Keratinocyte (primary cell): ENCODE data around the gene MGLL.

ENCODE experiments used
- EZH2 ChIP-seq: IDR thresholded peaks from one replicate; pipeline ENCODE4 v1.6.1; 2012; ENCODE audit warnings: inconsistent platforms, mild to moderate bottlenecking, low read length, moderate library complexity
- TF ChIP-seq, protein P1 (sequence below), 3 experiments: IDR thresholded peaks in 1 of 3; conservative IDR thresholded peaks in 1 of 3; optimal IDR thresholded peaks in 1 of 3; 2 replicates in 2 of 3; 3 replicates in 1 of 3; pipeline versions ENCODE3 to v1.5.1; 2011; ENCODE audit warnings: low read length in 3 of 3, mild to moderate bottlenecking in 3 of 3, moderate library complexity in 2 of 3, control low read depth in 1 of 3, inconsistent platforms in 1 of 3; ENCODE audit not compliant: insufficient read depth in 2 of 3; ENCODE audit errors: extremely low read depth in 1 of 3

DNA sequence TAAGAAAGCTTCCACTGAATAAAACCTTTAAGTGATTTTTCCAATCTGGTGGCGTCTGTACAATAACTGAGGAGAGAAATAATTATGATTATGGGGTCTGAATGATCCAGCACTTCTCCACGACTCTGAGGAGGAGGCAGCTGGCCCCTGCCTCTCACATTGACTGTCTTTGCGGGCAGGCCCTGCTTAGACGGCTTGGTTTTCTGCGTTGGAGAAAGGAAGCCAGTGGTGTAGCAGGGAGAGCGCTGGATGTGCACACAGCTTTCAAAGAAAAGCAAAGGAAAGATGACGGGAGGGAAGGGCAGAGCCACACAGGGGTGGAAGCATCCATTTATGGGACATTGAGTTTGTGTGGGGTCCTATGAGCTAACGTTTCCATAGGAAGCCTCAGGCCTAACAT, 62.5 kb downstream of the MGLL start:
- TF ChIP-seq, protein P1, sequence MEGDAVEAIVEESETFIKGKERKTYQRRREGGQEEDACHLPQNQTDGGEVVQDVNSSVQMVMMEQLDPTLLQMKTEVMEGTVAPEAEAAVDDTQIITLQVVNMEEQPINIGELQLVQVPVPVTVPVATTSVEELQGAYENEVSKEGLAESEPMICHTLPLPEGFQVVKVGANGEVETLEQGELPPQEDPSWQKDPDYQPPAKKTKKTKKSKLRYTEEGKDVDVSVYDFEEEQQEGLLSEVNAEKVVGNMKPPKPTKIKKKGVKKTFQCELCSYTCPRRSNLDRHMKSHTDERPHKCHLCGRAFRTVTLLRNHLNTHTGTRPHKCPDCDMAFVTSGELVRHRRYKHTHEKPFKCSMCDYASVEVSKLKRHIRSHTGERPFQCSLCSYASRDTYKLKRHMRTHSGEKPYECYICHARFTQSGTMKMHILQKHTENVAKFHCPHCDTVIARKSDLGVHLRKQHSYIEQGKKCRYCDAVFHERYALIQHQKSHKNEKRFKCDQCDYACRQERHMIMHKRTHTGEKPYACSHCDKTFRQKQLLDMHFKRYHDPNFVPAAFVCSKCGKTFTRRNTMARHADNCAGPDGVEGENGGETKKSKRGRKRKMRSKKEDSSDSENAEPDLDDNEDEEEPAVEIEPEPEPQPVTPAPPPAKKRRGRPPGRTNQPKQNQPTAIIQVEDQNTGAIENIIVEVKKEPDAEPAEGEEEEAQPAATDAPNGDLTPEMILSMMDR (optimal IDR thresholded peaks at IDR 0.05 in 1 of 3, IDR thresholded peaks at IDR 0.05 in 1 of 3, conservative IDR thresholded peaks at IDR 0.05 in 1 of 3; ENCODE audit: extremely low read depth in 1 of 3, insufficient read depth in 2 of 3, low read length in 3 of 3), result no peak
- TF ChIP-seq EZH2, result no peak
